H9 (cell line): ENCODE data around the gene CSAD. TPM values are rescaled to one million over a fixed set of nuclear protein-coding genes. Genes with fewer than 3 reads are reported as not detected.

Experiments
- DNase-seq: peaks from one replicate; pipeline ENCODE4 v3.0.0-alpha.2; 2017
- H2AFZ ChIP-seq: one replicate; pipeline ENCODE4 v1.6.1; 2013; ENCODE audit warnings: mild to moderate bottlenecking, low read length, control low read depth, moderate library complexity
- H2AK5ac ChIP-seq: 2 replicates; pipeline ENCODE4 v1.6.1; 2013; ENCODE audit warnings: low read length, control low read depth, mixed read lengths; ENCODE audit not compliant: insufficient read length
- H2BK120ac ChIP-seq: one replicate; pipeline ENCODE4 v1.6.1; 2013; ENCODE audit warnings: low read depth, mild to moderate bottlenecking, low read length, control low read depth, inconsistent platforms; ENCODE audit not compliant: poor library complexity, severe bottlenecking
- H2BK12ac ChIP-seq: 2 replicates; pipeline ENCODE4 v1.6.1; 2013; ENCODE audit warnings: low read length, control low read depth, mixed read lengths, low read depth; ENCODE audit not compliant: insufficient read length
- H2BK15ac ChIP-seq: 2 replicates; pipeline ENCODE4 v1.6.1; 2013; ENCODE audit warnings: low read depth, low read length, control low read depth
- H2BK20ac ChIP-seq: one replicate; pipeline ENCODE4 v1.6.1; 2013; ENCODE audit warnings: low read depth, mild to moderate bottlenecking, low read length, control low read depth, inconsistent platforms; ENCODE audit not compliant: poor library complexity, severe bottlenecking
- H2BK5ac ChIP-seq: 2 replicates; pipeline ENCODE4 v1.6.1; 2013; ENCODE audit warnings: low read length, control low read depth, mixed read lengths; ENCODE audit not compliant: insufficient read length
- H3K14ac ChIP-seq: 2 replicates; pipeline ENCODE4 v1.6.1; 2013; ENCODE audit warnings: low read length, control low read depth; ENCODE audit not compliant: insufficient read depth
- H3K18ac ChIP-seq: 2 replicates; pipeline ENCODE4 v1.6.1; 2013; ENCODE audit warnings: low read depth, mild to moderate bottlenecking, mixed read lengths, low read length, control low read depth; ENCODE audit not compliant: insufficient read length
- H3K23ac ChIP-seq: 2 replicates; pipeline ENCODE4 v1.6.1; 2013; ENCODE audit warnings: low read length, control low read depth, mixed read lengths, low read depth; ENCODE audit not compliant: insufficient read length
- H3K23me2 ChIP-seq: 2 replicates; pipeline ENCODE4 v1.6.1; 2013; ENCODE audit warnings: low read depth, mild to moderate bottlenecking, mixed read lengths, low read length, control low read depth; ENCODE audit not compliant: insufficient read length, poor library complexity, severe bottlenecking
- H3K27ac ChIP-seq: 2 replicates; pipeline ENCODE4 v1.5.1; 2013; ENCODE audit warnings: low read length, control low read depth, mixed read lengths, low read depth; ENCODE audit not compliant: insufficient read length
- H3K27me3 ChIP-seq: 2 replicates; pipeline ENCODE4 v1.6.1; 2013; ENCODE audit warnings: low read length, control low read depth, inconsistent platforms; ENCODE audit not compliant: insufficient read depth
- H3K4ac ChIP-seq: 2 replicates; pipeline ENCODE4 v1.6.1; 2013; ENCODE audit warnings: low read depth, mild to moderate bottlenecking, control low read depth, inconsistent platforms, low read length, moderate library complexity
- H3K4me1 ChIP-seq: 2 replicates; pipeline ENCODE4 v1.6.1; 2013; ENCODE audit warnings: low read length, control low read depth, inconsistent platforms; ENCODE audit not compliant: insufficient read depth
- H3K4me2 ChIP-seq: 2 replicates; pipeline ENCODE4 v1.6.1; 2013; ENCODE audit warnings: low read length, control low read depth, mixed read lengths; ENCODE audit not compliant: insufficient read length, insufficient read depth
- H3K56ac ChIP-seq: 2 replicates; pipeline ENCODE4 v1.6.1; 2013; ENCODE audit warnings: low read depth, mild to moderate bottlenecking, mixed read lengths, low read length, control low read depth; ENCODE audit not compliant: insufficient read length
- H3K79me1 ChIP-seq: 2 replicates; pipeline ENCODE4 v1.6.1; 2013; ENCODE audit warnings: low read depth, mild to moderate bottlenecking, moderate library complexity, low read length, control low read depth, inconsistent platforms; ENCODE audit not compliant: insufficient read depth, poor library complexity, severe bottlenecking
- H3K79me2 ChIP-seq: 2 replicates; pipeline ENCODE4 v1.6.1; 2013; ENCODE audit warnings: low read length, control low read depth, inconsistent platforms; ENCODE audit not compliant: insufficient read depth
- H3K9ac ChIP-seq: 2 replicates; pipeline ENCODE4 v1.6.1; 2013; ENCODE audit warnings: low read length, control low read depth, mixed read lengths; ENCODE audit not compliant: insufficient read length; ENCODE audit errors: extremely low read depth
- H3K9me3 ChIP-seq: one replicate; pipeline ENCODE4 v1.6.1; 2013; ENCODE audit warnings: low read depth, low read length, inconsistent platforms; ENCODE audit not compliant: control insufficient read depth
- H3T11ph ChIP-seq: one replicate; pipeline ENCODE4 v1.6.1; 2013; ENCODE audit warnings: mild to moderate bottlenecking, low read length, control low read depth, inconsistent platforms
- H4K20me1 ChIP-seq: one replicate; pipeline ENCODE4 v1.6.1; 2013; ENCODE audit not compliant: control insufficient read depth, insufficient read length, insufficient read depth
- H4K5ac ChIP-seq: 2 replicates; pipeline ENCODE4 v1.6.1; 2013; ENCODE audit warnings: low read depth, mild to moderate bottlenecking, mixed read lengths, low read length, control low read depth; ENCODE audit not compliant: insufficient read length
- H4K8ac ChIP-seq: replicated peaks from 2 replicates; pipeline ENCODE4 v1.6.1; 2013; ENCODE audit warnings: low read length, control low read depth, mixed read lengths, low read depth; ENCODE audit not compliant: insufficient read length
- H4K91ac ChIP-seq: 2 replicates; pipeline ENCODE4 v1.6.1; 2013; ENCODE audit warnings: low read depth, mild to moderate bottlenecking, moderate library complexity, mixed read lengths, low read length, control low read depth; ENCODE audit not compliant: insufficient read length
- H3K27ac Mint-ChIP-seq, 3 experiments: 2 replicates in 2 of 3; 3 replicates in 1 of 3; pipeline ENCODE4 v1.8.0; 2020 to 2021; ENCODE audit warnings: mixed read lengths in 3 of 3, mild to moderate bottlenecking in 1 of 3, moderate library complexity in 1 of 3
- H3K27me3 Mint-ChIP-seq: 2 replicates; pipeline ENCODE4 v1.8.0; 2021; ENCODE audit warnings: low read depth, mild to moderate bottlenecking, moderate library complexity, mixed read lengths
- H3K36me3 Mint-ChIP-seq, 3 experiments: 2 replicates in 2 of 3; 3 replicates in 1 of 3; pipeline ENCODE4 v1.8.0; 2020 to 2021; ENCODE audit warnings: low read depth in 3 of 3, mixed read lengths in 3 of 3; ENCODE audit not compliant: insufficient read depth in 1 of 3
- H3K4me1 Mint-ChIP-seq, 2 experiments: 2 replicates each; pipeline ENCODE4 v1.8.0; 2020; ENCODE audit warnings: mixed read lengths in 2 of 2
- H3K4me3 Mint-ChIP-seq, 2 experiments: 2 replicates in 1 of 2; 3 replicates in 1 of 2; pipeline ENCODE4 v1.8.0; 2020 to 2021; ENCODE audit warnings: mild to moderate bottlenecking in 2 of 2, mixed read lengths in 2 of 2, moderate library complexity in 1 of 2
- H3K9me3 Mint-ChIP-seq, 2 experiments: 2 replicates in 1 of 2; 3 replicates in 1 of 2; pipeline ENCODE4 v1.8.0; 2020; ENCODE audit warnings: mild to moderate bottlenecking in 2 of 2, mixed read lengths in 2 of 2, moderate library complexity in 1 of 2
- WGBS: extraction: QIAGEN DNeasy Blood & Tissue Kit; methylation state at CpG from one replicate; pipeline ENCODE4 v1.1.7; 2013; ENCODE audit warnings: missing lambda C conversion rate, low lambda C conversion rate, mixed read lengths; ENCODE audit not compliant: insufficient read length; ENCODE audit errors: extremely low coverage; 5-methylcytosine and 5-hydroxymethylcytosine counted together
- total RNA-seq: library from RNA; stranded (reverse); gene quantifications from 2 replicates; pipeline ENCODE4 v1.2.1, GENCODE V29; 2021
- TF ChIP-seq, protein P1 (sequence below): fragments of 200-600 bp; sonication (generic); conservative IDR thresholded peaks from 3 replicates; pipeline ENCODE4 v1.8.0; 2021; ENCODE audit warnings: antibody characterized with exemption, mild to moderate bottlenecking

Gene CSAD
- total RNA-seq, 1 experiment from 2014 or later, result 7.4 TPM

DNA sequence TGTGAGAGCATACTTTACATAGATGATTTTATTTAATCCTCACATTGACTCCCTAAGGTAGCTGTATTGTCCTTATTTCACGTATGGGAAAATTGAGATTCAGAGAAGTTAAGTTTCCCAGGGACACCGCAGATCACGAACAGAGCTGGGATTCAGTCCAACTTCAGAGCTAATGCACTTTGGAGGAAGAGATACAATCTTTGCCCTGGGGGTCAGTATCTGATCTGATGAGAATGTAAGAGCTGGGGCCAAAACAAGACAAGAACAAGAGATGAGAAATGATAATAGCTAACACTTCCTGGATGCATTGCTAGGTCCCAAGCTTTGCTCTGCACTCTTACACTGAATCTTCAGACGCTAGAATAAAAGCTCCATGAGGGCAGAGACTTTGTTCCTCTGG lies 6.0 kb upstream of the CSAD start:
- H2BK5ac ChIP-seq, result no peak overlapping the region
- no peak overlapping the region for H3K18ac ChIP-seq
- peaks cover 2% of the 10 kb centered on the region for H4K20me1 ChIP-seq
- no peak overlapping the region for H4K91ac ChIP-seq
- H2BK12ac ChIP-seq, result no peak overlapping the region
- no peaks in the 10 kb centered on the region for H3K79me2 ChIP-seq
- H3K23me2 ChIP-seq, result no peaks in the 10 kb centered on the region
- H3K56ac ChIP-seq, result no peak overlapping the region
- H3K9me3 ChIP-seq, result no peaks in the 10 kb centered on the region
- no peak overlapping the region for H2BK15ac ChIP-seq
- H3K36me3 Mint-ChIP-seq, result peaks cover 40 to 62% (median 54%) of the 10 kb centered on the region in 3 experiments; a peak in 6 of 7 replicates
- H3K27me3 ChIP-seq, result no peaks in the 10 kb centered on the region
- no CpG with 5 or more reads among the region's 4 CpGs for WGBS
- H2AK5ac ChIP-seq, result no peak overlapping the region
- no peak overlapping the region for H3K4ac ChIP-seq
- no peaks in the 10 kb centered on the region for H3K4me1 ChIP-seq
- no peak overlapping the region for H4K5ac ChIP-seq
- no peak overlapping the region for H4K8ac ChIP-seq
- H3K27ac Mint-ChIP-seq, result no peak overlapping the region
- H3K9ac ChIP-seq, result no peak overlapping the region
- TF ChIP-seq, protein P1, sequence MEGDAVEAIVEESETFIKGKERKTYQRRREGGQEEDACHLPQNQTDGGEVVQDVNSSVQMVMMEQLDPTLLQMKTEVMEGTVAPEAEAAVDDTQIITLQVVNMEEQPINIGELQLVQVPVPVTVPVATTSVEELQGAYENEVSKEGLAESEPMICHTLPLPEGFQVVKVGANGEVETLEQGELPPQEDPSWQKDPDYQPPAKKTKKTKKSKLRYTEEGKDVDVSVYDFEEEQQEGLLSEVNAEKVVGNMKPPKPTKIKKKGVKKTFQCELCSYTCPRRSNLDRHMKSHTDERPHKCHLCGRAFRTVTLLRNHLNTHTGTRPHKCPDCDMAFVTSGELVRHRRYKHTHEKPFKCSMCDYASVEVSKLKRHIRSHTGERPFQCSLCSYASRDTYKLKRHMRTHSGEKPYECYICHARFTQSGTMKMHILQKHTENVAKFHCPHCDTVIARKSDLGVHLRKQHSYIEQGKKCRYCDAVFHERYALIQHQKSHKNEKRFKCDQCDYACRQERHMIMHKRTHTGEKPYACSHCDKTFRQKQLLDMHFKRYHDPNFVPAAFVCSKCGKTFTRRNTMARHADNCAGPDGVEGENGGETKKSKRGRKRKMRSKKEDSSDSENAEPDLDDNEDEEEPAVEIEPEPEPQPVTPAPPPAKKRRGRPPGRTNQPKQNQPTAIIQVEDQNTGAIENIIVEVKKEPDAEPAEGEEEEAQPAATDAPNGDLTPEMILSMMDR, result no peak
- H2AFZ ChIP-seq, result no peak overlapping the region
- H3T11ph ChIP-seq, result no peak overlapping the region
- H3K27ac ChIP-seq, result no peak overlapping the region
- no peak overlapping the region for H3K23ac ChIP-seq
- H2BK120ac ChIP-seq, result no peak overlapping the region
- H3K9me3 Mint-ChIP-seq, result no peaks in the 10 kb centered on the region
- H3K14ac ChIP-seq, result no peak overlapping the region
- H3K27me3 Mint-ChIP-seq, result peaks cover 15% of the 10 kb centered on the region
- no peak for DNase-seq
- H3K4me2 ChIP-seq, result no peak overlapping the region
- H3K4me1 Mint-ChIP-seq, result peaks cover 14 to 19% of the 10 kb centered on the region in 2 experiments
- no peak overlapping the region for H3K4me3 Mint-ChIP-seq
- no peaks in the 10 kb centered on the region for H3K79me1 ChIP-seq
- H2BK20ac ChIP-seq, result no peak overlapping the region
